SK-N-SH (cell line): ENCODE data around the gene SRSF1.
"Not testable (repeated sequence)": the region's sequence is repeated elsewhere in the genome, so short reads cannot be mapped to it uniquely, and the experiment has no call there.

Source experiments
- CTCF ChIP-seq: fragments of 200-600 bp; sonication (generic); IDR thresholded peaks from 2 replicates; pipeline ENCODE4 v1.6.1; 2017; ENCODE audit warnings: antibody characterized with exemption, mild to moderate bottlenecking, moderate library complexity
- RFX5 ChIP-seq: IDR thresholded peaks from 2 replicates; pipeline ENCODE4 v1.6.1; 2012; ENCODE audit warnings: mild to moderate bottlenecking, improper control_type of control experiment, low read length

GRCh38 chr17:57974053-57974824 lies 32.8 kb downstream of the SRSF1 start:
- not testable (repeated sequence) for TF ChIP-seq RFX5, CTCF
